GM13977 (cell line): ENCODE data around the gene NOTCH4.
"Not testable (repeated sequence)": the region's sequence is repeated elsewhere in the genome, so short reads cannot be mapped to it uniquely, and the experiment has no call there.

Source experiments
- DNase-seq: peaks from one replicate; pipeline ENCODE4 v3.0.0; 2012; ENCODE audit warnings: low spot score
- in situ Hi-C: fragments of 300-500 bp; cut with MboI; formaldehyde crosslinking; loops from one replicate; pipeline ENCODE4 v1.12.0; 2022; ENCODE audit warnings: low sequenced_read_pairs, low pct_unique_long_range_greater_than_20kb, mixed read lengths, inconsistent platforms; ENCODE audit not compliant: unreplicated experiment
- TF ChIP-seq, protein P1 (sequence below): IDR thresholded peaks from 2 replicates; pipeline ENCODE4 v1.5.1; 2012; ENCODE audit warnings: mild to moderate bottlenecking, control low read depth; ENCODE audit not compliant: insufficient read depth; ENCODE audit errors: extremely low read depth, missing control alignments

The NOTCH4 gene

DNA sequence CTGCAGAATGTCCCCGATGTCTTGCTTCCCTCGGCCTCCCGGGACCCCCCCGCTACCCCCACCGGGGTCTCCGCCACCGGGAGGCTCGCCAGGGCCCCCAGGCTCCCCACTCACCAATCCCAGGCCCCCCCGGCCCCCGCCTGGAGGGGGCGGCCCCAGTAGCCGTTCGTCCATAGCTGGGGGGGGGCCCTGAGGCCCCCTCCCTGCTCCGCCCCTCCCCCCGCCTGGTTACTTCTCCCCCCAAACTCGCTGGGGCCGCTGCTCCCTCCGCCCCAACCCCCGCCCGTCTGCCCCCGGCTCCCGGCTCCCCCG is 34.2 kb downstream of the NOTCH4 start:
- TF ChIP-seq, protein P1, sequence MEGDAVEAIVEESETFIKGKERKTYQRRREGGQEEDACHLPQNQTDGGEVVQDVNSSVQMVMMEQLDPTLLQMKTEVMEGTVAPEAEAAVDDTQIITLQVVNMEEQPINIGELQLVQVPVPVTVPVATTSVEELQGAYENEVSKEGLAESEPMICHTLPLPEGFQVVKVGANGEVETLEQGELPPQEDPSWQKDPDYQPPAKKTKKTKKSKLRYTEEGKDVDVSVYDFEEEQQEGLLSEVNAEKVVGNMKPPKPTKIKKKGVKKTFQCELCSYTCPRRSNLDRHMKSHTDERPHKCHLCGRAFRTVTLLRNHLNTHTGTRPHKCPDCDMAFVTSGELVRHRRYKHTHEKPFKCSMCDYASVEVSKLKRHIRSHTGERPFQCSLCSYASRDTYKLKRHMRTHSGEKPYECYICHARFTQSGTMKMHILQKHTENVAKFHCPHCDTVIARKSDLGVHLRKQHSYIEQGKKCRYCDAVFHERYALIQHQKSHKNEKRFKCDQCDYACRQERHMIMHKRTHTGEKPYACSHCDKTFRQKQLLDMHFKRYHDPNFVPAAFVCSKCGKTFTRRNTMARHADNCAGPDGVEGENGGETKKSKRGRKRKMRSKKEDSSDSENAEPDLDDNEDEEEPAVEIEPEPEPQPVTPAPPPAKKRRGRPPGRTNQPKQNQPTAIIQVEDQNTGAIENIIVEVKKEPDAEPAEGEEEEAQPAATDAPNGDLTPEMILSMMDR = no peak
- no peak for DNase-seq
- in situ Hi-C loops = no loop called here

DNA sequence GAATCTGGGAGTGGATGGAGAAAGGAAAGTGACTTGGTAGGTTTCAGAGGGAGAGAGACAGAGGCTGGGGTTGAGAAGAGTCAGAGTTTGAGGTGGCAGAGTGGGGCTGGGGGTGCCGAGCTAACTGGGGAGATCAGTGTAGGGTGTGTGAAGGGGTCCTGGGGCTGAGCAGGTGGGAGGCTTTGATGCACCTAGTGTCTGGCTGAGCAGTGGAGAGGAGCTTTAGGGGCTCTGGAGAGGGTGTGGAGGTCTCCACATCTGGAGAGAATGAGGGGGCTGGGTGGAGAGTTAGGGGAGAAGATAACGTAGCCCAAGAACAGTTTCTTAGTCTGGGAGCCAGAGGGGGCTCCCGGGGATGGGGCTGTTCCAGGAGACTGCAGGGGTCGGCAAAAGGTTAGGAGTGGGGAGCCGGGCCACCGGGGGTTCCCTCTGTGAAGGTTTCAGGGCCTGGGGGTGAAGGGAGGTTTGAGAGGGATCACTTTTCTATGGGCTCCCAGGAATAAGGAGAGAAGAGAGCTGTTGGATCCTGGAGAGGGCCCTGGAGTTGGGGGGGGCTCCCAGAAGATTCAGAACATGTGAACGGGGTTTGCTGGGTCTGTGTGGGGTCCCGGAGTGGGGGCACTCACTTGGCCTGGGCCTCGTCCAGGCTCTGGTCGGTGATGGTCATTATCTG is 34.7 kb downstream of the NOTCH4 start:
- in situ Hi-C loops = no loop called here
- TF ChIP-seq, protein P1 = no peak
- no peak for DNase-seq

DNA sequence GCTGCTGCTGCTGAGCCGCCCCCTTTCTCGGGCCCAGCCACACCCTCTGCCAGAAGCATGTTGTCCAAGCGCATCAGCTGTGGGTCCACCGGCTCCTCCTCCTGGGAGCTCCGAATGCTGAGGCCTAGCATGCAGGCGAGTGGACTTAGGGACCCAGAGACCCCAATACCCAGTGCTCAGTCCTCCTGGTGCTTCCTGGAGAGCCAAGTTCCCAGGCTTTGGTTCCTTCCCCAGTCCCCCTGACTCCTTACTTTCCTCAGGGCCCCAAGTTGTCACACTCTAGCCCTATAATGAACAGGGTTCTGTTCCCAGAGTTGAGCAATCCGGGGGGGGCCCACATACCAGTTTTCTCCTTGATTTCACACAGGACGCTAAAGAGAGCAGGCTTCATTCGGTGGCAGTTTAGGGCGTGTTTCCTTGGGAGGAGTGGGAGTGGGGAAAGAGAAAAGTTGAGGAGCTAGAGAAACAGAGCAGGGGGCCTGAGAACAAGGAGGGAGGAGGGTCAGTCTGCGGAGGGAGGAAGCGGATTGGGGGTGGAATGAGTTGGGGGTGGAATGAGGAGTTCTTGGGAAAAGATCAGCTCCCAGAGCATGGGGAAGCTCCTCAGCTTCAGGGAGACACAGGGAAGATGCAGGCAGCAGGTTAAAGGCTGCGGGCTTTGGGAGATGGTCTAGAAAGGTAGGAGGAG is 35.3 kb downstream of the NOTCH4 start:
- TF ChIP-seq, protein P1 = no peak

DNA sequence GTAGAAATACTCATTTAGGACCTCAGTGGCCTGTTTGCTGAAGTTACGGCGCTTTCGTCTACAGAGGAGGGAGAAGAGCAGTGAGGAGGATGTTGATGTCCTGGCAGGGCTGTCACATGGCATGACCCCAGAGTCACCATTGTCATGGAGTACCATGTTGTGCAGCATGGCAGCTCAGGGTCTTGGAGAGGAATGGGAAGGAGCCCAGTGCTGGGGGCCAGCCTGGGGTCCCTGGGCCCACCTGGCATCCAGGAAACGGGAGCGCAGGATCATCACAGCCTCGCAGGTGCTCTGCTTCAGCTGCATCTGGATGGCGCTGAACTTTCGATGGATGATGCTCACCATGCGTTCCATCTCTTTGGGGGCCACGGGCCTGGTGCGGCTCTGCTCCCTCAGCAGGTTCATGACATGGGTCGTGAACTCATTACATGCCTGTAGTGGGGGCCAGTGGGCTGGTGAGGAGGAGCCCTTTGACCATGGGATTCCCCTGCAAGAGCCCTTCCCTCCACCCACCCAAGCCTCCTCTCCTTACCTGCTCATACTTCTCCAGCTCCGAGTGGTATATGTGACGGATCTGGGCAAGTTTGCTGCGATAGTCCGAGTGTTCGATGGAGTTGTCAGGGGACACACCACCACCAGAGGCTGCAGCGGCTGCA is 36.0 kb downstream of the NOTCH4 start:
- in situ Hi-C loops, DNase-seq: not testable (repeated sequence)

More for the DNA sequence above, 35.3 kb downstream of the NOTCH4 start:
- in situ Hi-C loops = no loop called here
- no peak for DNase-seq

DNA sequence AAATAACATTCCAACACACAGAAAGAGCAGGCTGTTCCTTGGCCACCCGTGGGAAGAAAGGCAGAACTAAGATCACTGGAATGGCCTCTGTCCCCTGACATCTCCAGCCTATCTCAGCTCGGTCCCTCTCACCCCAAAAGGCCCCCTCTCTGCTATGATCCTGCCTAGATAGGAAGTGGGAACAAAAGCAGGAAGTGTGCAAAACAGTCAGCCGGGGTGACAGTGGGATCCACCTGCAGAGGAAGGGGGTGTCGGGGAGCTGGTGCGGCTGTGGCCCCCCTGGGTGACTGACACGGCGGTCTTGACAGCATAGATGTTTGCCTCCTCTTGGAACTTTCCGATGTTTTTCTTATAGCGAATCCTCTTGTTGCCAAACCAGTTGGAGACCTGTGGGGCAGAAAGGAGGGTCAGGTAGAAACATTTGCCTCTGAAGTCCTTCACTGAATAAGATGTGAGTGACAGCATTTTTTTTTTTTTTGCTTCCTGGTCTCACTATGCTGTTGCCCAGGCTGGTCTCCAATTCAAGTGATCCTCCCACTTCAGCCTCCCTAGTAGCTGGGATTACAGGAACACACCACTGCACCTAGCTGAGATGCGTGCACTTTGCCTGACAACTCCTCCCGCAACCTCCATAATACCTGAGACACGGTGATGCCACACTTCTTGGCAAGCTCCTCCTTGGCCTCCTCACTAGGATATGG is 36.7 kb downstream of the NOTCH4 start:
- TF ChIP-seq, protein P1 = no peak
- in situ Hi-C loops = no loop called here
- DNase-seq = no peak

DNA sequence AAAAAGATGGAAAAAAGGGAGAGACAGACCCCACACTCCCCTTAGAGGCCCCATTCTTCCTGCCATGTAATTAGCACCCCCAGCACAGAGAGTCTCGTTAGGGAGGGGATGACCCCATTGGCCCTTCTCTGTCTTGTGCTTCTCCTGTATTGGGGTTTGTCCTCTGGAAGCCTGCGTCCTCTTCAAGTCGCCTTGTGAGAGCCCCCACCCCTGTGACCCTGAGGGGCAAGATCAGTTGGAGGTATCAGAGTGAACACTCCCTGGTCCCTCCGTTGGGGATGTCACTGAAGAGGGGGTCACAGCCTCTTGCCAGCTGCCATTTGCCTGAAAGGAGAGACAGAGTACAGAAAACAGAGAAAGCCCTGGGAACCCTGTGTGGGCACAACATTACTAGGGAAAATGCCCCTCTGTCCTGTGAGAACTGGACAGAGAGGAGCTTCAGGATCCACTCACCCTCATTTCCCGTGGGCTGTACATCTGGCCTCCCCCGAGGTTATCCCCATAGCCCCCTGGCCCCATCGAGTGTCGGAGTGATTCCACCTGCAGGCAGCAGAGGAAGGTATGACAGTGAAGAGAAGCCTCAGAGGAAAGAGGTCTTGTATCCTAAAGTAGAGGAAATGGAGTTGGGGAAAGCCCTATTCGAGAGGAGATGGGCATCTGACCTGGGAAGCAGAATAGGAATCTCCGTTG is 37.6 kb downstream of the NOTCH4 start:
- in situ Hi-C loops, DNase-seq: not testable (repeated sequence)

DNA sequence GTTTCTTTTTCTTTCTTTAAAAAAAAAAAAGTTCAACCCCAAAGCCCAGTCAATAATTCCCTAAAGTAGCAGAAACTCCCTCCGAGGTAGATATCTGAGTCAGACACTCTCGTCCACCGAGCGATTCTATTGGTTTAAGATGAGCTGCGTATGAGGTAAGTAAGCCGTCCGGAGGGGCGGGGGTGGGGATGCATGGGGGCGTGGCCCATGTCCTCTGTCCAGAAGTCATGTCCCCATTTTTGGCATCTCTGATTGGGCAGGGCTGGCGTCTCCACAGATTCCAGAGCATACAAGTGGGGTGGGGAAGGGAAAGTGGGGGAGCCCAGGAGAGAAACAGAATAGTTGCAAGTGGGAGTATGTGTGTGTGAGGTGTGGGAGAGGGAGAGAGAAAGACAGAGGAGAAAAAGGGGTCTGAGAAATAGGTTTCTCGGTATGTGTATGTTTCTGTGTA is 38.2 kb downstream of the NOTCH4 start:
- in situ Hi-C loops, DNase-seq: not testable (repeated sequence)
